NCI-H345 (cell line): Measurements from ENCODE around the gene MOCOS.

Experiments
- DNase-seq: peaks from one replicate; lab custom pipeline; 2025; lab: John Stamatoyannopoulos, UW

Gene MOCOS

DNA sequence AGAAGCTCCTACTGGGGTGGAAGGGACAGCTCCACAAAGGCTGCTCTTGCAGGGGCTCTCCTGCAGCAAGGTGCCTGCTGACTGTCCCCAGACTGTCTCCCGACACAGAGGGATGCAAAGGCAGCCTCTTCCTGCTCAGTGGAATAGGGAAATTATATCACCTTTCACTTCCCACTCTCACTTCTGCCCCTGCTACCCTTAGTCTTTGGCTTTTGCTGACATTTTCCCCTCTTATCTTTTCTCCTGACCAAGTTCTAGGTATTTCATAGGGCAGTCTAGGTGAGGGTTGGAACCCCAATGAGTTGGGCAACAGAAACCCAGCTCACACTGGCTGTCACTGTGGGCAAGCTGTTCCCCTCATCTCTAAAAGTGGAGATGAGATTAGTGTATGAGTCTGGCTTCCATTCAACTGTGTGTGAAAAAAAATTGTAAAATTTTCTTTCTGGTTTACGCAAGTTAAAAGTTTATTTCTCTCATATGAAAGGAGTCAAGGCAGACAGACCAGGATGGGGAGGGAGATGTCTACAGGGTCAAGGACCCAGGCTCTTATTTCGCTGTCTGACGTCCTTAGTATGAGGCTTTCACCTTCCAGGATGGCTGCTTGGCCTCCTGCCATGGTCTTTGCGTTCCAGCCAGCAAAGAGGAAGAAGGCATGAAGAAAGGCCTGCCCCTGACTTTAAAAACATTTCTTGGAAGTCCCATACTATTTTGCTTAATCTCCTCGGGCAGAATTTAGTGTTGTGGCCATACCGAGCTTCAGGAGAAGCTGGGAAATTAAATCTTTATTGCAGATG lies 7.5 kb upstream of the MOCOS start:
- no peak for DNase-seq

DNA sequence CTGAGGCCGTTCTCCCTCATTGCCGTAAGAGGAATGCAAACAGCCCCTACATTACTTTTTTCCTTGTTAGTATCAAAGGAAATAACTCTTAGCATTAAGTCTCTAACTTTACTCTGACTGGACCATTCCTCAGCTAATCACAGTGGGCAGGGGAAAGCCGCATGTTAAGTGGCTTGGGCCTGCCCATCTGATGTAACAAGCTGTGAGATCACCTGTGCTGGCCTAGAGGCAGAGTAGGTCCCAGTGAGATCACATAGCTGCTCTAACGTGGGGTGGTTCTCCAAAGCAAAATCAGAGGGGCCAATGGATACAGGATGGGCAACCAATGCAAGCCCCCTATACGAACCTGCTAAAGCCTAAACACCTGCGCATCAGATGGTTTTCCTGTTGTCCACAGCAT lies 5.9 kb upstream of the MOCOS start:
- no peak for DNase-seq

DNA sequence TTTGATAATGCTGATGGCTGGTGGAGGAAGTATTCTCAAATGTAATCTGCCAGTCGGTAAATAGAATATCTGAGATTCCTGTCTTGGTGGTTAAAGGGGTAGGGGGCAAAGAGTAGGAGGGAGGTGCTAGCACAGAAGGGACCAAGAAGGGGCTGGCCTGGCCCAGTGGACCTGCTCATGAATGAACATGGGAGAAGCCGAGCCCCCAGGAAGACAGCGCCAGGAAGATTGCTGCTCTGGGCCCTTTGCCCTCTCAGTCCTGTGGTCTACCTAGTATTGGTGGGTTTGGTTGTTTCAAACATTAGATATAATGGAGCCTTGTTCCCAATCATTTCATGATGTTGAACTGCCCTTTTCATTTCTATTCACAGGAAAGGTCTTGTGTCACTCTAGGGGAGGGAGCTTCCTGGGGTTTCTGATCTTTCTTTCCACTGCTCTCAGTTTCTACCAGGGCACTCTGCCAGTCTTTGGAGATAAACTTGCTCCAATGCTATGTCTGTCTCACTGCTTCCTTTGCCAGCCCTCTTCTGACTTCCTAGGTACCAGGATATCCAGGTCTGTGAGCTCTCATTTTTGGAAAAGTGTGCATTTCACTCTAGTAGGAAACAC lies 5.3 kb upstream of the MOCOS start:
- DNase-seq: no peak

DNA sequence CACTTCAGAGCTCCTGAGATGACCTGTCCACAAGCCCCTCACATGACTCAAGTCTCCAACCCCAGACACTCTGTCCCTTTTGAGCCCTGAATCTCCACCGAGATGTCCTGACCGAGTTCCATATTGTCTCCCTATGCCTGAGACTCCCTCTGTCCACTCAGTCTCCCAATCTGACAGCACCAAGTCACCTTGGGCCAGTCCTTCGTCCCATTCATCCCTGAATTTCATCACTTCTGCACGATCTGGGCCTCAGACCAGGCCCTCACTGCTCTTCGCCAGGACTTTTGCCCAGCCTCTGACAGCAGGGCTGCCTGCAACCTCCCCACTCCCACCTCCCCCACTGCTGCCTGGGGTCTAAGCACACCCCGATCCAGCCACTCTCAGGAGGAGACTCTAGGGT lies 4.3 kb upstream of the MOCOS start:
- no peak for DNase-seq

DNA sequence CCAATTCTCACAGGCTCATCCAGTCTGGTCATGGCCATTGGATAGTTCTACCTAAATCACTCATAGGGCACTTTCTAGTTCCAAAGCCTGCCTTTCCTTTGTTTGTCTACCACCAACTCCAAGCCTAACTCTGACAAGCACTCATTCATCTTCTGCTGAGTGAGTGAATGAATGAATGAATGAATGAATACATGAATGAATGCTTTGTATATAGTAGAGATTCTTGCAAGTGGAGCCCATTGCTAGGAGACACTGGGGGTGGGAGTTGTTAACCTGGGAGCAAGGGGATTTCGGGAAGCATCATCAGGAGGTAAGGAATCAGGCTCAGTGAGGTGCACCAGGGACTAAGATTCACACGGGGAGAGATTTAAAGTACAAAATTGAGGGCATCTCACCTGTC lies 3.3 kb upstream of the MOCOS start:
- no peak for DNase-seq

DNA sequence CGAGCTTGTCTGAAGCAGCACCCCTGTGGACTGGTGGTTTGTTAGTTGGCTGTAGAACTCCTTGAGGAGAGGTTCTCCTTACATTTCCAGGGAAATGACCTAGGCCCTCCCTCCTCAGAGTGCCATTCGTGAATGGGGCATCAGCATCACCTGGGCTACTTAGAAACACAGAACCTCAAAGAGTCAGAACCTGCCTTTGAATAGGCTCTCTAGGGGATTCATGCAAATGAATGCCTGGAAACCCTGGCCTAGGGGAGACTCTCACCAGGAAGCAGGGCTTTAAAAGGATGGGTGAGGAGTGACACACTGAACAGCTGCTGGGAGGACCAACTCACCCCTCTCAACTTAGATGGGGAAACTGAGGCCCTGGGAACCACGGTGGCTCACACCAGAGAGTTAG lies 2.1 kb upstream of the MOCOS start:
- no peak for DNase-seq

DNA sequence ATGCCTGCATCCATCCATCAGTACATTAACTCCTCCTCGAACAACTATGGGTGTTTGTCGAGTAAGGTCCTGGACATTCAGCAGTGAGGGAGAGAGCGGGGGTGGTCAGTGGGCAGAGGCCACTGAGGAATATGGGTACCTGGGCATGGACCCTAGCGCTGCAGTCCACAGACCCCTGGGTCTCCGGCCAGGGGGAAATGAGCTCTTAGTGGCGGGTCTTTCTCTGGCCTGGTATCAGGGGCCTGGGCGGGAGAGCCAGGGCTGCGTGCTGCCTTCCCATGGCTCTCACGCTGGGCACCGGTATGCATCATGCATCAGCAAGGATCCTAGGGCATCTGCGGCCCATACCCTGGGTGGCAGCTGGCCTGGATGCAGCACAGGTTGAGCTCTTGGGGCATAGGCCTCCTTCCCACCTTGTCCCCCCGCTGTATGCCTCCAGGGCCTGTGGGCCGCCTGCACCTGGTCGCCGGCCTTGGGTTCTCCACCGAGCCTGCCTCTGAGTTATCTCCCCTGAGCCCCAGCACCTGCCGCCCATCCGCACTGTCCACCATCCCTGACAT lies 1.3 kb upstream of the MOCOS start:
- no peak for DNase-seq

DNA sequence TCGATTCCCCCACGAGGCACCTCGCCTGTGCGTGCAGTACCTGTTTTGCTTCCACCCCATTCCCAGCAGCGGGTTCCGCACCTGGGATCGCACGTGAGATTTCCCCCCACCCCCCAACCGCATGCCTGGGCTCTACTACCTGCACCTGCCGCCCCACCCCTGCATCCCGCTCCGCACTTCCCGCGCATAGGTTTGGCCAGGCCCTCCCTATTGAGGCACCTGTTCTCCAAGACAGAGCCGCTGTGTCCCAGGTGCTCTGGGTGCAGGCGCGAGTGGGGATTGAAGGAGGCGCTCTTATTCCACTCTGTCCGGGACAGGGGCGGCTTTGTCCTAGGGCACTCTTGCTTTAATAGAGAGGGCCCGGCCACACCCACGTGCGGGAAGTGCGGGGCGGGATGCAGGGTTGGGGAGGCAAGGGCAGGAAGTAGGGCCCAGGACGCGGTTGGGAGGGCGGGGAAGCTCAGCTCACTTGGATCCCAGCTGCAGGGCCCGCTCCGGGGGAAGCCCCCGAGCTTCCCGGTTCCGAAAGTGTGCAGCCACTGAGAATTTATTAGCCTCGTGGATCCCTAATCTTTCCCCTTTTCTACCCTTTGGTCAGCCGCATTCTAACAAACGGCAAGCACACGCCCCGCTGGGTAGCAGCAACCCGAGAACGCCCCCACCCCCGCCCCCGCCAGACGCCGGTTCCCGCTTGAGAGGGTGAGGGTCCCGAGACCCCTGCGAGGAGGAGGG lies 670 bp upstream of the MOCOS start:
- DNase-seq: no peak

DNA sequence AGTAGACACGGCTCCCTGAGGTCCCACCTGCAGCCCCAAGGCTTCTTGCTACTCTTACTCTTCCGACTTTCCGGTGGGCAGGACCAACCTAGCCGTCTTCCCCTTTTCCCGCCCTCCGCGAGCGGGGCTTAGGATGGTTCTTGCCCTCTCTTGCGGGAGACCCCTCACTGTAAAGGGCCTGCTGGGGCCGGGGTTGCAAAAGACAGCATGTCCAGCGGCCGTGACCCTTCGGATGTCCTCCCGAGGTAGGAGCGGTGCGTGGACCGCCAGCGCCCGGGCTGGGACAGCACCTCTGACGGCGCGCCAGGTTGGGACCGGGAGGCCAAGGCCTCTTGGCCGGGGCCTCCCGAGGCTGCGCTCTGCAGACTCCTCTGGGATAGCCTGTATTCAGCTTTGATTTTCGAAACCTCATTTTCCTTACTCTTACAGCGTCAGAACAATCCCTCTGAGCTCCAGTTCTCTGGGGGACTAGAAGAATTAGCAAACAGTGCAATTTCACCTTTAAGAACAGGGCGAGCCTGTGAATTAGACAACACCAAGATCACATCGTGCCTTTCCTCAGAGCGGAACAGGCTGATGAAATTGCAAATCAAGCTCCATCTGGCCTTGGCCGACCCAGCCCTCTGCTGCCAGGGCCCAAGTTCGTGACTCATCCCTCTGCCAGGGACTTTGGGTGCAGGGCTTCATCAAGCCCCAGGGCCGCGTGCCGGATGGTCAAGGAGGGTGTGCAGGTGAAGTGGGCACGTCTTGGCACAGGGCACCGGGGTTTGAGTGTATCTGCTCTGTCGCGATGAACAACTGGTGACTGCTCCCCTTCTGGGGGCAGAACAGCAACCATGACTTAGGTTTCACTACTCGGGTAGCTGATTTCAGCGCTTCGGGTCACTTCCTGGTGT lies 777 bp downstream of the MOCOS start:
- no peak for DNase-seq

DNA sequence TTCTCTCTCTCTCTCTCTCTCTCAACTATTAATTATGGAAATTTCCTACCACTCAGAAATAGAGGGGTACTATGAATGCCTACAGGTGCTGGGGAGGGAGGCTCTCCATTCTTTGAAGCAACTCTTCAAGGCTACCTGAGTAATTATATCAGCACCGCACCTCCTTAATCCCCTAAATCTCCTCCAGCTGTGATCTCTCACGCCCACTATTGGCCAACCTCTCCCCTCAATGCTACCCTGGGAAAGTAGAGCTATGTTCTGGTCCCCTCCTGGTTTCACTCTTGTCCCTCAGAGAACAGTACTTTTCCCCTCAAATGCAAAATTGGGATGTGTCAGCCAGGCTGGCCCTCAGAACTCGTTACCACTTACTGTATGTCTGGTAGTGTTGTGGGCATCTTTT lies 1.6 kb downstream of the MOCOS start:
- no peak for DNase-seq

DNA sequence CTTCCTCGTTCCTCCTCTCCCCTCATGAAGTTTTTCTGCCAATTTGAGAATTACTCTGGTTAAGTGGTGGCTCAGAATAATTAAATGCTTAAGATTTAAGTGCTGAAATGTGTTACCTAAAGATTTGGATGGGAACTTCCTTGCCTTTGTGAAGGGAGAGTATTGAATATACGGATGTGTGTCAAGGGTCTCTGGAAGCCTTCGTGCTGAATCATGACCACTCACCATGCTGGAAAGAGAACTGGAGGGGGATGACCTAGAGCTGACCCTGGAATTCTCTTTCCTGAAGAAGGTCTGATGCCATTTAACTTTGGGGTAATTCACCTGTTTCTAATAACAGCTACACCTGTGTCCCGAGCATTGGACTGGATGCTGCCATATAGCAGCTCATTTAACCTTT lies 2.2 kb downstream of the MOCOS start:
- DNase-seq: no peak

DNA sequence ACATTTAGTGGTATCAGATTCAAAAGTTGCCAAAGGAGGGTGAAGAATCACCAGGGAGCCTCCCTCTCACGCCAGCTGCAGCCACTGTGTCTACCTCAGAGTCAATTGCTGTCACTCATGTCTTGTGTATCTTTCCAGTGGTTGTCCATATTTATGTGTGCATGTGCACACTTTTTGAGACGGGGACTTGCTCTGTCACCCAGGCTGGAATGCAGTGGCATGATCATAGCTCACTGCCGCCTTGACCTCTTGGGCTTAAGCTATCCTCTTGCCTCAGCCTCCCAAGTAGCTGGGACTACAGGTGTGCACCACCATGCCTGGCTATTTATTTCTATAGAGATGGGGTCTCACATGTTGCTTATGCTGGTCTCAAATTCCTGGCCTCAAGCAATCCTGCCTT lies 4.0 kb downstream of the MOCOS start:
- no peak for DNase-seq

DNA sequence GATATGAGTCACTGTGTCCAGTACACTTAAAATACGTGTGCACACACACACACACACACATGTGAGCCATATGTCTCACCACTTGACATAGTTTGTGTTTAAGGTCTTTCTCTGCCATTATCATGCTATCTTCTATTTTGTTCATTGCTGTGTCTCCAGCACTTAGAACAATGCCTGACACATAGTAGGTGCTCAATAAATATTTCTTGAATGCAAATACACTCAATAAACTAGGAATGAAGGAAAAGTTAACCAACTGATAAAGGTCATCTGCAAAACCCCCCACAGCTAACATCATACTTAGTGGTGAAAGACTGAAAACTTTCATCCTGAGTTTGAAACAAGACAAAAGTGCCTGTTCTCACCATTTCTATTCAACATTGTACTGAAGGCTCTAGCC lies 4.4 kb downstream of the MOCOS start:
- DNase-seq: no peak

DNA sequence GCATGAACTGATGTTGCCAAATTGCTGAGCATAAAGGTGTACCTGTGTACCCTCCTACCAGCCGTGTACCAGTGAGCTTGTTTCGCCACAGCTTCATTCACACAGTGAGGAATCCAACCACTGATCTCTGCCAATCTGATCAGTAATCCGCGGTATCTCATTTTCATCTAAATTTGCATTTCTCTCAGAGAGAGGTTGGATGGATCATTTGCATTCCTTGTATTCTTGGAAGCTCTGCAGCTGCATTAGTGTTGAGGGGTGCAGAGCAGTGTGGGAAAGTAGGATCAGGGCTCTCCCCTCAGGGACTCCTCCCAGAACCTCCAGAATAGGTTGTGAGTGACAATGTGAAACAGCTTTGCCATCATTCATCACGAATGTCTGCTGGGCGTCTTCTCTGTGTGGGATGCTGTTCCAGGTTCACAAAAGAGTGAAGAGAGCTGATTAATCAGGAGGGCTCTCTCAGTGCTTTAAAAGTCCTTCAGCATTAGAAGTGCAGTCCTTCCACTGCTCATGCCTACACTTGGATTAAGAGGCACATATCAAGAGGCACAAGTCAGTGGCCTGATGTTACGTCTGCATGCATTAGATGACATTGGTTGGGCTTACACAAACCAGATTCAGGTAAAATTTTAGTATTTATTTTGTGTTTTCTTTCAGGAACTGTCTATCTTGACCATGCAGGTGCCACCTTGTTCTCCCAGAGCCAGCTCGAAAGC lies 7.5 kb downstream of the MOCOS start:
- no peak for DNase-seq

DNA sequence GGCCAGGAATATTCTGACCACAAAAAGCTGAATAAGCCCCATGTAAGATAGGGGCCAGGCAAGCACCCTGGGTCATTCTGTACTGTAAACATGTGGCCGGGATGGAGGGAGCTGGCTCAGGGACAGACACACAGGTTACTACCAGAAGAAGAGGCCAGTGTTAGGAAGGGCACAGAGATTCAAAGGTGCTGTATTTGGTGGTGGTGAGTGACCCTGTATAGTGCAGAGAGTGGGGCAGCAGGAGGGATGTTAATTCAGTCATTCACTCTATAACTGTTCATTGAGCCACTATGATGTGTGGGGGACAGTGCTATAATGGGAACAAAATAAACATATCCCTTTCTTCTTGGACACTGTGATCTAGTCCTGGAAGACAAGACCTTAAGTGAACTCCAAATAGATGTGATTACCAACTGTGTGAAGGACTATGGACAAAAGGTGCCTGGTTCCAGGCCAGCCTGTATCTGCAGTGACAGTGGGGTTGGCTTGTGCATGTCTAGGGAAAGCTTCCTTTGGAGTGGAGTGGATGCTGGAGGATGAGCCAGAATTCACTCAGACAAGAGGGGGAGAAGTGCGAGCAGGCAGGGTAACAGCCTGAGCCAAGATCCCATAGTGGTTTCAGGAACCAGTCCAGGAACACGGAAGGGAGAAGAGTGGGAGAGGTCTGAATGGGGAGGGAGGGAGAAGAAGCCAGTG lies 8.3 kb downstream of the MOCOS start:
- DNase-seq: no peak

DNA sequence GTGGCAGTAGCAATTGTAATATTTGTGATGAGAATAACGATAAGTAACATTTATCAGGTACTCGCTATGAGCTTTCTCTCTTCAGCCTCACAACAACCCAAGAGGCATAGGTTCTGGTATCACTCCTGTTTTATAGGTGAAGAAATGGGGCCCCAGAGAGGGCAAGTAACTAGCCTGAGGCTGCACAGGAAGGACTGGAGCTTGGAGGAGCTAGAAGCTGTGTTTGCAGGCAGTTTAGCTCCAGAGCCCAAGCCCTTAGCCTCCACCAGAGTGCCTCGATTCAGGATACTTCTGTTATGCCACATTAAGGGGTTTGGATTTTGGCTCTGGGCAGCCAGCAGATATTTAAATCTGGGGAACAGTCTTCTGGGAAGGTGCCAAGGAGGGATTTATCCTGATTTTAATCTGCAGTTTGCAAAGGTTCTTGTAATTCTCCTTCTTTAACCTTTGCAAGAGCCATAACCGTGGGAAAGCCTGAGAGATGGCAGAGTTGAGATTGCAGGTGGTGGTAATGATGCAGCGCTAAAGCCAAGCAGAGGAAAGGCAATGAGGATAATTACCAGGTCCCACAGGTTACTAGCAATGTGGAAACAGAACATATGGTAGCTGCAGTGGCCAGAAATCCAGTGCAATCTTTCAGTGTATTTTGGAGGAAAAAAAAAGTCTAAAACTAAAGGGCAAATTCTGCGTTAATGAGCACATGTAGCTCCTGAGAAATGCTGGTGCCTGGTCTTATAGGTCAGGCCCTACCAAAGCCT lies 9.1 kb downstream of the MOCOS start:
- no peak for DNase-seq

DNA sequence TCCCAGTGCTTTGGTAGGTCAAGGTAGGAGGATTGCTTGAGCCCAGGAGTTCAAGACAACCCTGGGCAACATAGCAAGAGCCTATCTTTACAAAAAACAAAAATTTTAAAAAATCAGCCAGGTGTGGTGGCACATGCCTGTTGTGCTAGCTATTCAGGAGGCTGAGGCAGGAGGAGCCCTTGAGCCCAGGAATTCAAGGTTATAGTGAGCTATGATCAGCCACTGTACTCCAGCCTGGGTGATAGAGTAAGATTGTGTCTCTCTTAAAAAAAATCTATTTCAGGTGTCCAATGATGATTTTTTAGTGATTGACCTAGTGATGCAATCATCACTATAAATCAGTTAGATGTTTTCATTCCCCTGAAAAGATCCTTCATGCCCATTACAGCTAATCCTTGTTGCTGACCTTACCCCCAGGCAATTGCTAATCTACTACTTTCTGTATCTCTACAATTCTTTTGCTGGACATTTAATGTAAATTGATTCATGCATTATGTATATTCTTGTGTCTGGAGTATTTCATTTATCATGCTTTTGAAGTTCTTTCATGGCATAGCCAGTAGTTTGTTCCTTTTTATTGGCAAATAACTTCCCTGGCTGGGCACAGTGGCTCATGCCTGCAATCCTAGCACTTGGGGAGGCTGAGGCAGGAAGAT lies 10.3 kb downstream of the MOCOS start:
- DNase-seq: no peak

DNA sequence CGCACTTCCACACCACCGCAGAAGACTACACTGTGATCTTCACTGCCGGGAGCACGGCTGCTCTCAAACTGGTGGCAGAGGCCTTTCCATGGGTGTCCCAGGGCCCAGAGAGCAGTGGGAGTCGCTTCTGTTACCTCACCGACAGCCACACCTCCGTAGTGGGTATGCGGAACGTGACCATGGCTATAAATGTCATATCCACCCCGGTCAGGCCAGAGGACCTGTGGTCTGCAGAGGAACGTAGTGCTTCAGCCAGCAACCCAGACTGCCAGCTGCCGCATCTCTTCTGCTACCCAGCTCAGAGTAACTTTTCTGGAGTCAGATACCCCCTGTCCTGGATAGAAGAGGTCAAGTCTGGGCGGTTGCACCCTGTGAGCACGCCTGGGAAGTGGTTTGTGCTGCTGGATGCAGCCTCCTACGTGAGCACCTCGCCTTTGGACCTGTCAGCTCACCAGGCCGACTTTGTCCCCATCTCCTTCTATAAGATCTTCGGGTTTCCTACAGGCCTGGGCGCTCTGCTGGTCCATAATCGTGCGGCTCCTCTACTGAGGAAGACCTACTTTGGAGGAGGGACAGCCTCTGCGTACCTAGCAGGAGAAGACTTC lies 12.5 kb downstream of the MOCOS start:
- no peak for DNase-seq

DNA sequence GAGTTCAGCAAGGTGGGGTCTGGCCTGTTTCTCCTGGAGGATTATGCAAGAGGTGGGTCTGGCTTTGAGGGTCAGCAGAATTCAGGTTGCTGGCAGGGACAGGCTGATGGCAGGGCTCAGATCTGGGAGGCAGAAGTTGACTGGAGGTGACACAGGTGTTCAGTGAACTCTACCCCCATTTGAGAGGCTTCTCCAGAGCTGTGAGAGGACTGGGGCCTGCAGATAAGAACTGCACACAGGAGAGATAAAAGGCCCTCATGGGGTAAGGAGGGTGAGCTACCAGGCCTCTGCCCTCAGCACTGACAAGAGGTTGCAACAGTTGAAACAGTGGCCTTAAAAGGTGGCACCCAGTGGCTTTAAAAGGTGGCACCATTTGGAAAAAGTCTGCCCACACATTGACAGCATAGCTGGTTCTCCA lies 13.1 kb downstream of the MOCOS start:
- no peak for DNase-seq
